Measurements from ENCODE around the gene SMYD3. TPM values are rescaled to one million over a fixed set of nuclear protein-coding genes. Genes with fewer than 3 reads are reported as not detected.

The SMYD3 gene
- total and polyA plus RNA-seq, 10 of the 15 experiments (the other 5 are each of a cell fraction or from before 2014, with no cell fraction given): 18.3 to 54.0 (median 24.8) TPM

DNA sequence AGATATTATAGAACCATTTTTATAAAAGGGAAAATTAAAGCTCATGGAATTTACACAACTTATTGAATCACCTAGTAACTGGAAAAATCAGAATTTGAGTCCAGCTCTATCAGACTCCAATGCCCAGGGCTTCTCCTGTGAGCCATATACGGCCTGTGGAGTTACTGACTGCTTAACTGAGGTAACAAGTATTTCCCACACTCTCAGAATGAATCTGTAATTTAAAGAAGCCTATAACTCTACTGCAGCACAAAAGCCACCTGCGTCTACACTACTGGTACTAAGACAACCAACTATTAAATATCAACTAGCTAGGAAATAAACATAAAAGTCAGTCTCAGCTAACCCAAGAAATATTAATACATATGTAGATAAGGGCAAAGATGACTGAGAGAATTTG lies 29.4 kb downstream of the SMYD3 start (continued):
- TF ChIP-seq CBX3 (IDR thresholded peaks at IDR 0.05; ENCODE audit: borderline replicate concordance, low read depth): no peak
- TF ChIP-seq CHD4 (IDR thresholded peaks at IDR 0.05): no peak
- no peak for TF ChIP-seq SPI1 (IDR thresholded peaks at IDR 0.05; ENCODE audit: borderline replicate concordance, insufficient read depth, low read depth, low read length)
- TF ChIP-seq ZNF217 (IDR thresholded peaks at IDR 0.05): no peak
- TF ChIP-seq ZBTB11 (CRISPR knock-in tag; IDR thresholded peaks at IDR 0.05): no peak

GRCh38 chr1:246476771-246477170 lies 30.3 kb downstream of the SMYD3 start:
- Histone ChIP-seq H3K9me3 (replicated peaks; ENCODE audit: control insufficient read depth, insufficient read depth, low read length) (no peaks in the 10 kb centered on the region), H3K4me3 (no peak overlapping the region), H3K4me2 (ENCODE audit: control insufficient read depth, insufficient read depth) (no peak overlapping the region), H4K20me1 (ENCODE audit: control insufficient read depth, insufficient read depth) (no peaks in the 10 kb centered on the region), H3K4me1 (ENCODE audit: control insufficient read depth, insufficient read depth, low read length) (peaks cover 5% of the 10 kb centered on the region; the same call in 1 of the 2 replicates), H3K79me2 (ENCODE audit: control insufficient read depth, insufficient read depth, low read length) (no peaks in the 10 kb centered on the region), H3K27me3 (replicated peaks in 1 of 2; ENCODE audit: control insufficient read depth in 2 of 2, insufficient read depth in 2 of 2, low read length in 1 of 2) (no peaks in the 10 kb centered on the region), H3K36me3 (ENCODE audit: control insufficient read depth in 2 of 2, insufficient read depth in 2 of 2, low read length in 1 of 2) (no peaks in the 10 kb centered on the region), H3K9ac (ENCODE audit: control insufficient read depth, insufficient read depth, low read length) (no peak overlapping the region), H2AFZ (ENCODE audit: control insufficient read depth, low read depth, low read length) (no peak overlapping the region), H3K27ac (ENCODE audit: control insufficient read depth, insufficient read depth) (no peak overlapping the region)
- no peak for DNase-seq (ENCODE audit: low read depth, low spot score)
- in situ Hi-C loops (cut with MboI): no loop called here
- no peak for FAIRE-seq
- 47% methylated on average over 1 of the region's 1 CpG for WGBS (ENCODE audit: insufficient coverage, insufficient replicate concordance, low lambda C conversion rate, missing lambda C conversion rate)
- TF ChIP-seq KLF5 (IDR thresholded peaks at IDR 0.05; ENCODE audit: partially characterized antibody) (no peak), BMI1 (IDR thresholded peaks at IDR 0.05; ENCODE audit: borderline replicate concordance) (no peak), NR2C1 (IDR thresholded peaks at IDR 0.05) (no peak), CEBPZ (IDR thresholded peaks at IDR 0.05; ENCODE audit: low read depth, low read length) (no peak), NBN (IDR thresholded peaks at IDR 0.05) (no peak), NRF1 (conservative IDR thresholded peaks at IDR 0.05; ENCODE audit: low read depth, low read length) (no peak), DPF2 (IDR thresholded peaks at IDR 0.05) (no peak), YY1 (IDR thresholded peaks at IDR 0.05; ENCODE audit: low read depth, low read length) (no peak), KAT2A (conservative IDR thresholded peaks at IDR 0.05; ENCODE audit: control insufficient read depth, low read depth, low read length) (no peak), TCF3 (IDR thresholded peaks at IDR 0.05; ENCODE audit: borderline replicate concordance, insufficient read depth, low read depth, low read length) (no peak), EZH2 (IDR thresholded peaks at IDR 0.05; ENCODE audit: borderline replicate concordance, control insufficient read depth, low read depth, low read length) (no peak)
- intact Hi-C loops (cut with micrococcal nuclease; ENCODE audit: unreplicated experiment): no loop called here
- RAD21 ChIA-PET (ENCODE audit: unreplicated experiment): no interaction called here
- SMC1A ChIA-PET (ENCODE audit: uncharacterized antibody, unreplicated experiment): interaction anchor here (1.0 to 1.6 kb wide), 4 partner anchors 19 to 26 kb away, joined by 3 to 4 read pairs (median 3); no protein-coding TSS in a partner anchor
- BruUV-seq (replicated peaks): no TSS peak
- POLR2A ChIA-PET: no interaction called here
- no peak for ATAC-seq
- CTCF ChIA-PET: interaction anchor here (1.1 to 2.0 kb wide), 4 partner anchors 13 to 465 kb away, joined by 3 to 5 read pairs (median 4); no protein-coding TSS in a partner anchor
